Tibial nerve (tissue), 4 donors: ENCODE data around the gene STPG1. TPM values are rescaled to one million over a fixed set of nuclear protein-coding genes. Genes with fewer than 3 reads are reported as not detected.

Experiments used
- DNase-seq, 2 donors: peaks; one replicate each; pipeline ENCODE4 v3.0.0-alpha.2; 2019; ENCODE audit warnings: low spot score in 2 of 2
- H3K27ac ChIP-seq, 4 donors: fragments of 200-600 bp; sonication (generic) in 3 of 4; one replicate each; pipeline ENCODE4 v1.5.1; 2017 to 2019; ENCODE audit warnings: mild to moderate bottlenecking in 1 of 4
- H3K27me3 ChIP-seq, 2 donors: fragments of 200-600 bp; sonication (generic) in 1 of 2; one replicate each; pipeline versions ENCODE4 v1.5.1 to v1.6.0; 2017 to 2019
- H3K36me3 ChIP-seq, 3 donors: fragments of 200-600 bp; sonication (generic); one replicate each; pipeline ENCODE4 v1.5.1; 2018 to 2019
- H3K4me1 ChIP-seq, 4 donors: fragments of 200-600 bp; sonication (generic) in 3 of 4; one replicate each; pipeline ENCODE4 v1.5.1; 2017 to 2019
- H3K4me3 ChIP-seq, 4 donors: fragments of 200-600 bp; sonication (generic) in 3 of 4; one replicate each; pipeline ENCODE4 v1.5.1; 2017 to 2019; ENCODE audit warnings: mild to moderate bottlenecking in 1 of 4, moderate library complexity in 1 of 4
- H3K9me3 ChIP-seq, 4 donors: fragments of 200-600 bp; sonication (generic) in 3 of 4; one replicate each; pipeline ENCODE4 v1.5.1; 2017 to 2019
- CTCF ChIP-seq, 5 experiments: fragments of 200-600 bp in 3 of 5; fragments of 450-650 bp in 2 of 5; sonication (generic) in 3 of 5; IDR thresholded peaks; one replicate each; pipeline ENCODE4 v1.5.1; 2016 to 2019; ENCODE audit warnings: antibody characterized with exemption in 5 of 5, mild to moderate bottlenecking in 3 of 5, moderate library complexity in 2 of 5
- EP300 ChIP-seq, 2 donors: sonication (generic); formaldehyde crosslinking; IDR thresholded peaks; one replicate each; pipeline ENCODE4 v1.6.1; 2017; ENCODE audit warnings: antibody characterized with exemption in 2 of 2, mild to moderate bottlenecking in 1 of 2
- POLR2A ChIP-seq, 2 donors: fragments of 450-650 bp; IDR thresholded peaks; one replicate each; pipeline ENCODE4 v1.6.1; 2017; ENCODE audit warnings: antibody characterized with exemption in 2 of 2, mild to moderate bottlenecking in 2 of 2, moderate library complexity in 2 of 2
- WGBS, 2 donors: methylation state at CpG; one replicate each; pipeline ENCODE4 v1.1.5; 2018; 5-methylcytosine and 5-hydroxymethylcytosine counted together
- total RNA-seq, 4 donors: library from RNA; depleted of rRNA; stranded (reverse); fragments of >200 nt; gene quantifications; one replicate each; pipeline ENCODE4 v1.1.0, GENCODE V29; 2016

Gene STPG1
- total RNA-seq, 4 donors from 2014 or later, result 1.5 to 5.7 (median 3.0) TPM

- H3K27ac ChIP-seq, result no peak overlapping the region
- 92 to 94% methylated on average over 4 of the region's 4 CpGs for WGBS, 2 donors
These were observed 24.3 kb downstream of the STPG1 start for GRCh38 chr1:24389231-24389678.

GRCh38 chr1:24388331-24388885 lies 25.2 kb downstream of the STPG1 start:
- no peaks in the 10 kb centered on the region for H3K36me3 ChIP-seq
- H3K27ac ChIP-seq, result no peak overlapping the region
- no peak overlapping the region for H3K4me3 ChIP-seq
- WGBS, 2 donors, result 83 to 89% methylated on average over 8 of the region's 8 CpGs
- DNase-seq, result no peak
- no peaks in the 10 kb centered on the region for H3K27me3 ChIP-seq
- H3K4me1 ChIP-seq, result peaks cover 0 to 27% (median 4%) of the 10 kb centered on the region in 4 donors
- TF ChIP-seq EP300 (IDR thresholded peaks at IDR 0.05) (no peak), CTCF (IDR thresholded peaks at IDR 0.05) (no peak), POLR2A (IDR thresholded peaks at IDR 0.05) (no peak)
- no peaks in the 10 kb centered on the region for H3K9me3 ChIP-seq

More at GRCh38 chr1:24389231-24389678, 24.3 kb downstream of the STPG1 start:
- DNase-seq, result no peak
- H3K4me3 ChIP-seq, result no peak overlapping the region
- TF ChIP-seq EP300 (IDR thresholded peaks at IDR 0.05) (no peak), POLR2A (IDR thresholded peaks at IDR 0.05) (no peak), CTCF (IDR thresholded peaks at IDR 0.05) (no peak)
- no peaks in the 10 kb centered on the region for H3K9me3 ChIP-seq
- peaks cover 0 to 22% (median 4%) of the 10 kb centered on the region in 4 donors for H3K4me1 ChIP-seq
- no peaks in the 10 kb centered on the region for H3K27me3 ChIP-seq
- H3K36me3 ChIP-seq, result no peaks in the 10 kb centered on the region

GRCh38 chr1:24387636-24388175 lies 25.9 kb downstream of the STPG1 start:
- no peak overlapping the region for H3K27ac ChIP-seq
- H3K4me1 ChIP-seq, result peaks cover 0 to 27% (median 4%) of the 10 kb centered on the region in 4 donors
- H3K9me3 ChIP-seq, result no peaks in the 10 kb centered on the region
- no peak overlapping the region for H3K4me3 ChIP-seq
- peaks cover 0 to 4% (median 0%) of the 10 kb centered on the region in 3 donors for H3K36me3 ChIP-seq
- no peak for DNase-seq
- TF ChIP-seq POLR2A (IDR thresholded peaks at IDR 0.05) (no peak), CTCF (IDR thresholded peaks at IDR 0.05) (no peak), EP300 (IDR thresholded peaks at IDR 0.05) (no peak)
- no peaks in the 10 kb centered on the region for H3K27me3 ChIP-seq
- 82 to 84% methylated on average over 1 of the region's 1 CpG for WGBS, 2 donors

- Histone ChIP-seq H3K4me3 (no peak overlapping the region), H3K4me1 (peaks cover 0 to 20% (median 3%) of the 10 kb centered on the region in 4 donors), H3K36me3 (peaks cover 0 to 12% (median 0%) of the 10 kb centered on the region in 3 donors), H3K27ac (no peak overlapping the region), H3K9me3 (no peaks in the 10 kb centered on the region), H3K27me3 (no peaks in the 10 kb centered on the region)
- no peak for DNase-seq
- TF ChIP-seq POLR2A (IDR thresholded peaks at IDR 0.05) (no peak), CTCF (IDR thresholded peaks at IDR 0.05) (no peak), EP300 (IDR thresholded peaks at IDR 0.05) (no peak)
- WGBS, 2 donors, result 93 to 94% methylated on average over 11 of the region's 11 CpGs
These were observed 26.7 kb downstream of the STPG1 start for GRCh38 chr1:24386931-24387330.

GRCh38 chr1:24386241-24386640 lies 27.3 kb downstream of the STPG1 start:
- peaks cover 0 to 17% (median 0%) of the 10 kb centered on the region in 3 donors for H3K36me3 ChIP-seq
- TF ChIP-seq POLR2A (IDR thresholded peaks at IDR 0.05), result no peak
- H3K4me3 ChIP-seq, result no peak overlapping the region
- no peak overlapping the region for H3K27ac ChIP-seq
- no peak for DNase-seq
- H3K9me3 ChIP-seq, result no peaks in the 10 kb centered on the region
- H3K27me3 ChIP-seq, result no peaks in the 10 kb centered on the region
- peaks cover 0 to 15% (median 0%) of the 10 kb centered on the region in 4 donors for H3K4me1 ChIP-seq
- 71 to 81% methylated on average over 9 of the region's 9 CpGs for WGBS, 2 donors
